Activated CD4-positive, alpha-beta memory T cell treated with anti-CD3 and anti-CD28 coated beads for 36 hours (primary cell): ENCODE data around the gene C15orf62. TPM values are rescaled to one million over a fixed set of nuclear protein-coding genes. Genes with fewer than 3 reads are reported as not detected.

ENCODE experiments used
- CTCF ChIA-PET: fragments of 350-600 bp; sonication (Branson Sonifier 250); formaldehyde crosslinking; loops from one replicate; lab custom pipeline; 2021; ENCODE audit warnings: antibody characterized with exemption, inconsistent platforms; lab: Charles Lee
- POLR2A ChIA-PET: fragments of 350-600 bp; sonication (Branson Sonifier 250); formaldehyde crosslinking; loops from one replicate; lab custom pipeline; 2021; ENCODE audit warnings: antibody characterized with exemption; lab: Charles Lee
- DNase-seq: peaks from one replicate; pipeline ENCODE4 v3.0.0-alpha.2; 2020
- H3K27ac Mint-ChIP-seq: one replicate; pipeline ENCODE4 v1.8.0; 2021; ENCODE audit warnings: mixed read lengths
- H3K27me3 Mint-ChIP-seq: one replicate; pipeline ENCODE4 v1.8.0; 2021; ENCODE audit warnings: mixed read lengths
- H3K36me3 Mint-ChIP-seq: one replicate; pipeline ENCODE4 v1.8.0; 2021; ENCODE audit warnings: mixed read lengths
- H3K4me1 Mint-ChIP-seq: one replicate; pipeline ENCODE4 v1.8.0; 2021; ENCODE audit warnings: low read depth, mixed read lengths
- H3K4me3 Mint-ChIP-seq: one replicate; pipeline ENCODE4 v1.8.0; 2021; ENCODE audit warnings: mild to moderate bottlenecking, mixed read lengths
- H3K9me3 Mint-ChIP-seq: one replicate; pipeline ENCODE4 v1.8.0; 2021; ENCODE audit warnings: mixed read lengths
- intact Hi-C: fragments of 100-400 bp; cut with micrococcal nuclease; formaldehyde crosslinking; loops from one replicate; pipeline ENCODE4 v1.15.1; 2023
- total RNA-seq, 2 experiments: library from RNA; stranded (reverse); gene quantifications; one replicate each; pipeline ENCODE4 v1.2.3, GENCODE V29; 2021

The C15orf62 gene
- total RNA-seq, 2 experiments from 2014 or later = 0.39 to 0.43 TPM

GRCh38 chr15:40799523-40799922, 29.7 kb downstream of the C15orf62 start:
- Mint-ChIP-seq H3K4me3 (no peak overlapping the region), H3K9me3 (no peaks in the 10 kb centered on the region), H3K27ac (no peak overlapping the region), H3K27me3 (no peaks in the 10 kb centered on the region), H3K4me1 (peaks cover 22% of the 10 kb centered on the region), H3K36me3 (peaks cover 12% of the 10 kb centered on the region)
- ChIA-PET POLR2A (no interaction called here), CTCF (interaction anchor here (0.9 to 3.2 kb wide), 2 partner anchors 60 to 95 kb away, joined by 4 to 9 read pairs; partner anchors contain the start of gene VPS18)
- no peak for DNase-seq
- intact Hi-C loops = no loop called here

DNA sequence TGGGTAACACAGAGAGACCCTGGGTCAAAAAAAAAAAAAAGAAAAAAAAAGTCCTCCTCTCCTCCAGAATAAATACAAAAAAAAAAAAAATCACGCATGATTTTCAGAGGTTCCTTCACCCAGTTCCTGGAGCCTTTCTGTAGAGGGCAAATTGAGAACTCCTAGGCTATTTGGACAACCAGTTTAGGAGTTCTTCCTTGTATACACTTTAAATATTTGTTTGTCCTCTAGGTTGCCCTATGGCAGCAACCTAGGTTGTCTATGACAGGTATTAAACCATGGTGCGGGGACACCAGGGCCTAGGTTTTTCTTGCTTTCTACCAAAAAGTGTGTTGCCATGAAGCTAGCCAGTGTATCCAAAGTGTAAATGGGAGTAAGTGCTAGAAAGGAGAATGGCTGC, 33.3 kb downstream of the C15orf62 start:
- POLR2A ChIA-PET = interaction anchor here (1.3 kb wide), 1 partner anchor 109 kb away, joined by 4 read pairs; no protein-coding TSS in a partner anchor
- CTCF ChIA-PET = interaction anchor here (0.6 to 2.1 kb wide), 3 partner anchors 12 to 56 kb away, joined by 3 to 10 read pairs (median 5); no protein-coding TSS in a partner anchor
- no peak for DNase-seq
- H3K27me3 Mint-ChIP-seq = no peaks in the 10 kb centered on the region
- intact Hi-C loops = no loop called here
- peaks cover 14% of the 10 kb centered on the region for H3K36me3 Mint-ChIP-seq
- H3K4me1 Mint-ChIP-seq = peaks cover 25% of the 10 kb centered on the region
- H3K27ac Mint-ChIP-seq = no peak overlapping the region
- H3K4me3 Mint-ChIP-seq = no peak overlapping the region
- no peaks in the 10 kb centered on the region for H3K9me3 Mint-ChIP-seq

DNA sequence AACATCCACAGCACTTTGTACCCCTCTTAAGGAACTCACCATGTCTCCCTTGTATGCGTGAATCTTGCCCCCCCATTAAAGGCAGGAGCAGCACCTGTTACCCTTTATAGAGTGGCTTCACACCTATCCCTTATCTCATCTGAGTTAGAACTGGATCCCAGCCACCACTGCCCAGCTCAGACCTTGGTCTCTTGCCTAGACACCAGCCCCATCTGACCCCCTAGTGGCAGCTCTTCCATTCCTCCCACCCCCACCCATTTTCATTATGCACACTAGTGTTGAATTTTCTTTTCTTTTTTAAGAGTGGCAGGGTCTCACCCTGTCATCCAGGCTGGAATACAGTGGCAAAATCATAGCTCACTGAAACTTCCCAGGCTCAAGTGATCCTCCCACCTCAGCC, 33.9 kb downstream of the C15orf62 start:
- Mint-ChIP-seq H3K9me3 (no peaks in the 10 kb centered on the region), H3K4me1 (peaks cover 25% of the 10 kb centered on the region), H3K36me3 (peaks cover 14% of the 10 kb centered on the region), H3K27ac (no peak overlapping the region), H3K4me3 (no peak overlapping the region), H3K27me3 (no peaks in the 10 kb centered on the region)
- POLR2A ChIA-PET = interaction anchor here (1.0 to 1.3 kb wide), 2 partner anchors 34 to 109 kb away, joined by 3 to 4 read pairs; partner anchors contain the start of gene C15orf62
- DNase-seq = no peak
- CTCF ChIA-PET = interaction anchor here (0.6 to 1.2 kb wide), 2 partner anchors 13 to 55 kb away, joined by 3 to 5 read pairs; no protein-coding TSS in a partner anchor
- intact Hi-C loops = no loop called here

- CTCF ChIA-PET = interaction anchor here (0.6 to 3.5 kb wide), 6 partner anchors 15 to 135 kb away, joined by 4 to 21 read pairs (median 9); partner anchors contain the start of gene VPS18
- H3K27ac Mint-ChIP-seq = peak overlapping the region; percentile 98
- DNase-seq = no peak
- H3K9me3 Mint-ChIP-seq = no peaks in the 10 kb centered on the region
- no peaks in the 10 kb centered on the region for H3K27me3 Mint-ChIP-seq
- intact Hi-C loops = loop anchor here (1.0 to 5.0 kb wide), 13 partner anchors 8 to 477 kb away; partner anchors contain the start of genes CCDC32, INO80, KNL1 and RMDN3
- H3K4me3 Mint-ChIP-seq = peak overlapping the region; percentile 97
- POLR2A ChIA-PET = interaction anchor here (1.4 to 1.5 kb wide), 3 partner anchors 14 to 112 kb away, joined by 3 to 5 read pairs (median 4); partner anchors contain the start of gene SPINT1
- H3K36me3 Mint-ChIP-seq = peaks cover 20% of the 10 kb centered on the region
- H3K4me1 Mint-ChIP-seq = peaks cover 24% of the 10 kb centered on the region
These were observed 36.9 kb downstream of the C15orf62 start for GRCh38 chr15:40806672-40807027.

DNA sequence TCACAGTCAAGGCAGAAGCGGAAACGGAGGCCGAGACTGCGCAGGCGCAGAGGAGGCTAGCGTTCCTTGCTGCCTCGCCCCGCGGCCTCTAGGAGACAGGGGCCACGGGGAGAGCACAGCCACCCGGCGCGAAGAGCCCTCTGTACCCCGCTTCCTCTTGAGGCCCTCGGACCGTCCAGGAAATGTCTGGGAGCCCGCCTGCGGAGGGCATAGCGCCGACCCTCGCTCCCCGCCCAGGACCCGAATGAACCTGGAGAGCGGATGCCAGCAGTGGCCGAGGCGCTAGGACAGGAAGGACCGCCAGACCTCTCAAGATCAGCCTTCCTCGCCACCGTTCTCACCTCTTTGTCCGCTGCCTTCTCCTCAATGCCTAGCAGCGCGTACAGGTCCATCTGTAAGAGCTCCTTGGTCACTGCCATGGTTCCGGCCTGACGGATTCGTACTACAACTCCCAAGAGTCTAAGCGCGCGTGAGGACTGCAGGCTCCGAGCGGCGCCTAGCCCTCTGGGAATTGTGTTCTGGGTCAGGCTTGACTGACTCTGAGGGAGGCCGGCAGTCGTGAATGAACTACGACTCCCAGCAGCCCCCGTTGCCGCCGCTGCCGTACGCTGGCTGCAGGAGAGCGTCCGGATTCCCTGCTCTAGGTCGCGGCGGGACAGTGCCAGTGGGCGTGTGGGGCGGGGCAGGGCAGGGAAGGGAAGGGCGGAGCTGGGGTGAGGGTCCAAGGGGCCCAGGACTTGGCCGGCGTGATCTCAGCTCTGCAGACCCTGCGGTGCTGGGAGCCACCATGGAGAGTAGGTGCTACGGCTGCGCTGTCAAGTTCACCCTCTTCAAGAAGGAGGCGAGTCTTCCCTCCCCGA, 37.5 kb downstream of the C15orf62 start, which contains the start of the genes DNAJC17 and ZFYVE19:
Gene DNAJC17, minus strand, starts transcription at position 446 of the 860 bp plus-strand sequence. Its CDS starts 27 bp downstream, at position 419.
Gene ZFYVE19, plus strand, starts transcription at position 62 of the 860 bp plus-strand sequence. Its CDS starts 501 bp downstream, at position 563.
- no peaks in the 10 kb centered on the region for H3K27me3 Mint-ChIP-seq

DNA sequence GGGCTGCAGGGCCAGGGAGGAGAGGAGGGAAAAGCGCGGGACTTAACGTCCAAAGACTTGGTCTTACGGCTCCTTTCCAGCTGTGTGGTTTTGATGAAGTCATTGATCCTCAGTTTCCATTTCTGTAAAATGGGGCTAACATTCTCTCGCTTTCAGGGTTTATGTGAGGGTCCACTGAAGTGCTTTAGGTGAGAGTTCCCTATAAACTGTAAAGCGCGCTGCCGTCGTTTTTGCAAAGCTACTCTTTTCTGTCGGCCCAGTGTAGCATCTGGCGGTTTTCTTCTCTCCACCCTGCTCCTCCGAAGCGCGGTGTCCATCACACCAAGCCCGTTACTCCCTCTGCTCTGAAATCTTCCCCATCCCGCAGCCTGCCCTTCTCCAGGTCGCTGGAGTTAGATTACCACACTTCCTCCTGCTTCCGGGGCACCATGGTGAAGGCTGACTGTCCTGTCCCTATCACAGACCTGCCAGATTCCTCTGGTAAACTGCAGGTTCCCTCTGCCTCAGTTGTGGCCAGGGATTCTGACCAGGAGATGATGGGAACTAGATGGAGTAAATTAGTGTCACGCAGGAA, 38.2 kb downstream of the C15orf62 start:
- Mint-ChIP-seq H3K27me3 (no peaks in the 10 kb centered on the region), H3K9me3 (no peaks in the 10 kb centered on the region), H3K36me3 (peaks cover 16% of the 10 kb centered on the region), H3K27ac (peak overlapping the region; percentile 98), H3K4me1 (peaks cover 21% of the 10 kb centered on the region), H3K4me3 (peak overlapping the region; percentile 97)
- CTCF ChIA-PET = interaction anchor here (0.8 to 3.5 kb wide), 7 partner anchors 16 to 365 kb away, joined by 3 to 21 read pairs (median 8); partner anchors contain the start of genes SPINT1 and VPS18
- intact Hi-C loops = loop anchor here (1.0 to 5.0 kb wide), 13 partner anchors 10 to 475 kb away; partner anchors contain the start of genes CCDC32, INO80, KNL1 and RMDN3
- no peak for DNase-seq
- POLR2A ChIA-PET = interaction anchor here (0.9 to 1.5 kb wide), 4 partner anchors 15 to 114 kb away, joined by 3 to 5 read pairs (median 4); partner anchors contain the start of gene SPINT1

More for the DNA sequence above, 37.5 kb downstream of the C15orf62 start, which contains the start of the genes DNAJC17 and ZFYVE19:
- H3K4me3 Mint-ChIP-seq = peak within 1 kb of the TSS; percentile 97
- DNase-seq = peak; percentile 97
- peaks cover 21% of the 10 kb centered on the region for H3K4me1 Mint-ChIP-seq
- intact Hi-C loops = loop anchor here (1.0 to 5.0 kb wide), 13 partner anchors 9 to 476 kb away; partner anchors contain the start of genes CCDC32, INO80, KNL1 and RMDN3
- no peaks in the 10 kb centered on the region for H3K9me3 Mint-ChIP-seq
- H3K36me3 Mint-ChIP-seq = peaks cover 17% of the 10 kb centered on the region
- H3K27ac Mint-ChIP-seq = peak within 1 kb of the TSS; percentile 98
- CTCF ChIA-PET = interaction anchor here (1.1 to 3.5 kb wide), 6 partner anchors 15 to 365 kb away, joined by 3 to 21 read pairs (median 9); partner anchors contain the start of gene VPS18
- POLR2A ChIA-PET = interaction anchor here (0.9 to 1.5 kb wide), 4 partner anchors 14 to 113 kb away, joined by 3 to 5 read pairs (median 4); partner anchors contain the start of gene SPINT1

- no peaks in the 10 kb centered on the region for H3K9me3 Mint-ChIP-seq
- H3K27ac Mint-ChIP-seq = no peak overlapping the region
- peaks cover 20% of the 10 kb centered on the region for H3K36me3 Mint-ChIP-seq
- peak overlapping the region; percentile 97 for H3K4me3 Mint-ChIP-seq
- DNase-seq = no peak
- H3K4me1 Mint-ChIP-seq = peaks cover 21% of the 10 kb centered on the region
- POLR2A ChIA-PET = no interaction called here
- intact Hi-C loops = loop anchor here (5.0 kb wide), 1 partner anchor 308 kb away; the partner anchor contains the start of gene INO80
- no peaks in the 10 kb centered on the region for H3K27me3 Mint-ChIP-seq
- CTCF ChIA-PET = interaction anchor here (0.8 to 3.5 kb wide), 2 partner anchors 35 to 50 kb away, joined by 3 to 21 read pairs; partner anchors contain the start of gene SPINT1
These were observed 39.2 kb downstream of the C15orf62 start for GRCh38 chr15:40808861-40809450.

DNA sequence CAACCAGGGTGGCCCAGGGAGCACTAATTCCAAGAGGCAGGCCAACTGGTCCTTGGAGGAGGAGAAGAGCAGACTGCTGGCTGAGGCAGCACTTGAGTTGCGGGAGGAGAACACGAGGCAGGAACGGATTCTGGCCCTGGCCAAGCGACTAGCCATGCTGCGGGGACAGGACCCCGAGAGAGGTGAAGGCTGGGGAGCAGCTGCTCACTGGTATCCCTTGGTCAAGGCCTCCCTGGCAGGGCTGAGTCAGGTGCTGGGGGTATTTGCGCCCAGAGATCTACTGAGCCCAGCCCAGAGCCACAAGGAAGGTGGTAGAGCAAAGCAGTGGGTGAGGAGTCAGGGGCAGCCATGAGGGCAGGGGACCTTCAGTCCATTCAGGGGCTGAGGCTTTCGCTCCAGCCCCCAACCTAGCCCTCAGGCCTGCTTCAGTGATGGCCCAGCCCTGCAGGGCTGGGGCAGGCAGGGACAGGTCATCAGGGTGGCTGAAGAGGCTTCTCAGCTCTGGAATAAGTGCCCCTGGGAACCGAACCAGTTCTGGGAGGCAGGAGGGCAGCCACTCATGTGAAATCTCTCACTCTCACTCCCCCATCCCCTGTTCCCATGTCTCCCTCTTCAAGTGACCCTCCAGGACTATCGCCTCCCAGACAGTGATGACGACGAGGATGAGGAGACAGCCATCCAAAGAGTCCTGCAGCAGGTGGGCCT, 43.1 kb downstream of the C15orf62 start:
- no peaks in the 10 kb centered on the region for H3K9me3 Mint-ChIP-seq
- H3K36me3 Mint-ChIP-seq = peaks cover 22% of the 10 kb centered on the region
- CTCF ChIA-PET = interaction anchor here (0.9 to 3.7 kb wide), 3 partner anchors 45 to 81 kb away, joined by 3 to 12 read pairs (median 7); partner anchors contain the start of gene VPS18
- peaks cover 12% of the 10 kb centered on the region for H3K4me1 Mint-ChIP-seq
- no peak for DNase-seq
- intact Hi-C loops = no loop called here
- no peak overlapping the region for H3K4me3 Mint-ChIP-seq
- POLR2A ChIA-PET = no interaction called here
- H3K27ac Mint-ChIP-seq = no peak overlapping the region
- H3K27me3 Mint-ChIP-seq = no peaks in the 10 kb centered on the region

DNA sequence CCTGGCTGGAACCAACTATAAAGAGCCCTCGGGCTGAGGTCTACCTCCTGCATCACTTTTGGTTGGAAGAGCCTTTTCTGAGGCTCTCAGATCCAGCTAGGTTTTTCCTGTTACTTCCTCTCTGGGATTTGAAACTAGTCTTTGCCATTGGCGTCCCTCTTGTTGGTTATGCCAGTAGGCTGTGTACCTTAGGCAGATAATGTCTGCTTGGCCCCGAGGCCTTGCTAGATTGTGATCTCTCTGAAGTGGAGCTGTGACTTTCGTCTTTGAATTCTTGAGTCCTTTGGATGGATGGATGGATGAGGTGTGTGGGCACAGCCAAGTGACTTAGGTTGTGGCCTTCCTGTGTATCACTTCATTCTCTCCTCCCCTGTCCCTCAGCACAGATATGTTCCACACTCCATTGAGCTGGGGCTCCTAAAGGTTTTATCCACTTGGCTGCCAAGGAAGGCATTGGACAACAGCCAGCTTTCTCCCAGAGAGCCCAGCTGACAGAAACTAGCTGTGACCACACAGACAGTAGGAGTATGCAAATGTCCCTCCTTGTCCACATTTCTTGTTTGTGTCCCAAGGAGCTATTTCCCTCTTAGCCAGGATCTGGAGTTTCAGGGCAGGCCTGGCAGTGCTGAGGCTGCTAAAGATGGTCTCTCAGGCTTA, 45.4 kb downstream of the C15orf62 start:
- ChIA-PET POLR2A (no interaction called here), CTCF (interaction anchor here (0.7 to 3.7 kb wide), 4 partner anchors 33 to 44 kb away, joined by 3 to 12 read pairs (median 4); no protein-coding TSS in a partner anchor)
- intact Hi-C loops = no loop called here
- H3K4me1 Mint-ChIP-seq = no peaks in the 10 kb centered on the region
- no peaks in the 10 kb centered on the region for H3K27me3 Mint-ChIP-seq
- peaks cover 20% of the 10 kb centered on the region for H3K36me3 Mint-ChIP-seq
- H3K4me3 Mint-ChIP-seq = no peak overlapping the region
- DNase-seq = no peak
- H3K27ac Mint-ChIP-seq = no peak overlapping the region
- H3K9me3 Mint-ChIP-seq = no peaks in the 10 kb centered on the region

- ChIA-PET CTCF (no interaction called here), POLR2A (no interaction called here)
- H3K4me1 Mint-ChIP-seq = no peaks in the 10 kb centered on the region
These were observed 49.3 kb downstream of the C15orf62 start for GRCh38 chr15:40819048-40819447.

More at GRCh38 chr15:40819048-40819447, 49.3 kb downstream of the C15orf62 start:
- Mint-ChIP-seq H3K27me3 (peaks cover 3% of the 10 kb centered on the region), H3K4me3 (no peak overlapping the region), H3K9me3 (no peaks in the 10 kb centered on the region), H3K27ac (no peak overlapping the region), H3K36me3 (peaks cover 7% of the 10 kb centered on the region)
- intact Hi-C loops = no loop called here
- DNase-seq = no peak
